Measurements from ENCODE around the gene TJP3.

TJP3 gene

GRCh38 chr19:3788996-3789778 is 81.0 kb downstream of the TJP3 start:
- DNase-seq = no peak

- no peak for DNase-seq
These were observed 82.1 kb downstream of the TJP3 start for GRCh38 chr19:3790209-3790734.

- DNase-seq = no peak
These were observed 82.8 kb downstream of the TJP3 start for GRCh38 chr19:3790941-3791340.

- no peak for DNase-seq
These were observed 83.9 kb downstream of the TJP3 start for GRCh38 chr19:3792114-3792513.

GRCh38 chr19:3793799-3794198 is 85.6 kb downstream of the TJP3 start:
- no peak for DNase-seq

- no peak for DNase-seq
These were observed 88.2 kb downstream of the TJP3 start for GRCh38 chr19:3796358-3796757.

- DNase-seq = no peak
These were observed 90.0 kb downstream of the TJP3 start for GRCh38 chr19:3798137-3798536.
